MM.1S (cell line): Measurements from ENCODE around the gene ADISSP.
A peak's percentile ranks its signal among the peaks of the same experiment; 100 is the strongest.

ENCODE experiments used
- DNase-seq: peaks from one replicate; pipeline ENCODE4 v3.0.0-alpha.2; 2015
- H2AFZ ChIP-seq: fragments of 300-600 bp; sonication (generic); 2 replicates; pipeline ENCODE4 v1.6.0; 2016; ENCODE audit warnings: antibody characterized with exemption, low read length
- H3F3A ChIP-seq: fragments of 300-600 bp; sonication (generic); 2 replicates; pipeline ENCODE4 v1.6.1; 2016; ENCODE audit warnings: mild to moderate bottlenecking, antibody characterized with exemption, low read length, moderate library complexity, mixed read lengths; ENCODE audit not compliant: insufficient read depth
- H3K27ac ChIP-seq: fragments of 300-600 bp; sonication (generic); 2 replicates; pipeline ENCODE4 v1.5.1; 2016; ENCODE audit warnings: mild to moderate bottlenecking, low read length
- H3K27me3 ChIP-seq: fragments of 300-600 bp; sonication (generic); replicated peaks from 2 replicates; pipeline ENCODE4 v1.6.0; 2016; ENCODE audit warnings: low read length; ENCODE audit not compliant: insufficient read depth
- H3K36me3 ChIP-seq: fragments of 300-600 bp; sonication (generic); replicated peaks from 2 replicates; pipeline ENCODE4 v1.6.1; 2016; ENCODE audit warnings: mild to moderate bottlenecking, low read length, mixed read lengths; ENCODE audit not compliant: insufficient read depth
- H3K4me1 ChIP-seq: fragments of 300-600 bp; sonication (generic); 2 replicates; pipeline ENCODE4 v1.6.1; 2016; ENCODE audit warnings: low read length, mixed read lengths
- H3K4me2 ChIP-seq: fragments of 300-600 bp; sonication (generic); 2 replicates; pipeline ENCODE4 v1.6.0; 2016; ENCODE audit warnings: low read depth, low read length
- H3K4me3 ChIP-seq: fragments of 300-600 bp; sonication (generic); 2 replicates; pipeline ENCODE4 v1.5.1; 2016; ENCODE audit warnings: low read length, mixed read lengths
- H3K79me2 ChIP-seq: fragments of 300-600 bp; sonication (generic); 2 replicates; pipeline ENCODE4 v1.6.1; 2016; ENCODE audit warnings: mixed run types, low read length, mixed read lengths
- H3K9ac ChIP-seq: fragments of 300-600 bp; sonication (generic); 2 replicates; pipeline ENCODE4 v1.6.1; 2016; ENCODE audit warnings: low read length, mixed read lengths
- H3K9me2 ChIP-seq: fragments of 300-600 bp; sonication (generic); replicated peaks from 2 replicates; pipeline ENCODE4 v1.6.1; 2016; ENCODE audit warnings: mild to moderate bottlenecking, low read length, mixed read lengths; ENCODE audit not compliant: insufficient read depth
- H3K9me3 ChIP-seq: fragments of 300-600 bp; sonication (generic); replicated peaks from 2 replicates; pipeline ENCODE4 v1.6.1; 2016; ENCODE audit warnings: mild to moderate bottlenecking, low read length, mixed read lengths; ENCODE audit not compliant: insufficient read depth
- H4K20me1 ChIP-seq: fragments of 300-600 bp; sonication (generic); 2 replicates; pipeline ENCODE4 v1.6.1; 2016; ENCODE audit warnings: mild to moderate bottlenecking, low read length, moderate library complexity, mixed read lengths; ENCODE audit not compliant: insufficient read depth
- CTCF ChIP-seq: fragments of 300-600 bp; sonication (generic); IDR thresholded peaks from 2 replicates; pipeline ENCODE4 v1.5.1; 2016; ENCODE audit warnings: antibody characterized with exemption, low read length, mixed read lengths
- EZH2 ChIP-seq: fragments of 300-600 bp; sonication (generic); optimal IDR thresholded peaks from 2 replicates; pipeline ENCODE3; 2017; ENCODE audit warnings: low read depth, mild to moderate bottlenecking, antibody characterized with exemption, low read length, mixed read lengths
- EZH2phosphoT487 ChIP-seq: fragments of 300-600 bp; sonication (generic); IDR thresholded peaks from 2 replicates; pipeline ENCODE4 v1.6.1; 2018; ENCODE audit warnings: antibody characterized with exemption, low read length

Gene ADISSP

DNA sequence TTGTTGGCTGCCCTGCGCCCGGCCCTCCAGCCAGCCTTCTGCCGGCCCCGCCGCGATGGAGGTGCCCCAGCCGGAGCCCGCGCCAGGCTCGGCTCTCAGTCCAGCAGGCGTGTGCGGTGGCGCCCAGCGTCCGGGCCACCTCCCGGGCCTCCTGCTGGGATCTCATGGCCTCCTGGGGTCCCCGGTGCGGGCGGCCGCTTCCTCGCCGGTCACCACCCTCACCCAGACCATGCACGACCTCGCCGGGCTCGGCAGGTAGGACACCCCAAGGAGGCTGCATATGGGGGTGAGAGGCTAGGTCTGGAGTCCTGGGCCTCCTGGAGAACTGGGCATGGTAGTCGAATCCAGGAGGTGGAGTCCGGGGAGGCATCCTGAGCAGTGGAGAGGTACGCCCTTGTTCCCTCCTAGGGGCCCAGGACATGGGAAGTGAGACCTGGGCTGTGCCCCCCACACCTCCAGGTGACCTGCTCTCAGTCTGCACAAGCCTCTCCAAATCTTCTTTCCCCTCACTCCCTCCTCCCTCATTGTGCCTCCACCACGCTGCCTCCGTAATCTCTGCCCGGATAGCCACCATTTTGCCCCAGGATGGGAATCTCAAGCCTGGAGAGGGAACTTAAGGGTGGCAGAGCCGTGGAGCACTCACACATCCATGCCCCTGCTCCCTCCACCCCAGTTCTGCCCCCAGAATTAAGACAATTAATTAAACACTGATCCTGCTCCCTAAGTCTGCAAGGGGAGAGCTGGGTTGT, 29.1 kb upstream of the ADISSP start:
- H2AFZ ChIP-seq: no peak overlapping the region
- H3K9me2 ChIP-seq: no peaks in the 10 kb centered on the region
- no peaks in the 10 kb centered on the region for H4K20me1 ChIP-seq
- H3K4me1 ChIP-seq: peaks cover 32% of the 10 kb centered on the region
- H3K9ac ChIP-seq: peak overlapping the region; percentile 75
- H3K79me2 ChIP-seq: peaks cover 49% of the 10 kb centered on the region
- no peaks in the 10 kb centered on the region; the same call in 1 of the 2 replicates for H3K36me3 ChIP-seq
- H3K9me3 ChIP-seq: no peaks in the 10 kb centered on the region
- TF ChIP-seq EZH2phosphoT487 (no peak), EZH2 (no peak), CTCF (no peak)
- DNase-seq: peak; percentile 20
- peak overlapping the region; percentile 94; the same call in 1 of the 2 replicates for H3K27ac ChIP-seq
- H3K27me3 ChIP-seq: no peaks in the 10 kb centered on the region
- H3K4me3 ChIP-seq: peak overlapping the region; percentile 90
- H3K4me2 ChIP-seq: peak overlapping the region; percentile 88
- peaks cover 21% of the 10 kb centered on the region for H3F3A ChIP-seq

DNA sequence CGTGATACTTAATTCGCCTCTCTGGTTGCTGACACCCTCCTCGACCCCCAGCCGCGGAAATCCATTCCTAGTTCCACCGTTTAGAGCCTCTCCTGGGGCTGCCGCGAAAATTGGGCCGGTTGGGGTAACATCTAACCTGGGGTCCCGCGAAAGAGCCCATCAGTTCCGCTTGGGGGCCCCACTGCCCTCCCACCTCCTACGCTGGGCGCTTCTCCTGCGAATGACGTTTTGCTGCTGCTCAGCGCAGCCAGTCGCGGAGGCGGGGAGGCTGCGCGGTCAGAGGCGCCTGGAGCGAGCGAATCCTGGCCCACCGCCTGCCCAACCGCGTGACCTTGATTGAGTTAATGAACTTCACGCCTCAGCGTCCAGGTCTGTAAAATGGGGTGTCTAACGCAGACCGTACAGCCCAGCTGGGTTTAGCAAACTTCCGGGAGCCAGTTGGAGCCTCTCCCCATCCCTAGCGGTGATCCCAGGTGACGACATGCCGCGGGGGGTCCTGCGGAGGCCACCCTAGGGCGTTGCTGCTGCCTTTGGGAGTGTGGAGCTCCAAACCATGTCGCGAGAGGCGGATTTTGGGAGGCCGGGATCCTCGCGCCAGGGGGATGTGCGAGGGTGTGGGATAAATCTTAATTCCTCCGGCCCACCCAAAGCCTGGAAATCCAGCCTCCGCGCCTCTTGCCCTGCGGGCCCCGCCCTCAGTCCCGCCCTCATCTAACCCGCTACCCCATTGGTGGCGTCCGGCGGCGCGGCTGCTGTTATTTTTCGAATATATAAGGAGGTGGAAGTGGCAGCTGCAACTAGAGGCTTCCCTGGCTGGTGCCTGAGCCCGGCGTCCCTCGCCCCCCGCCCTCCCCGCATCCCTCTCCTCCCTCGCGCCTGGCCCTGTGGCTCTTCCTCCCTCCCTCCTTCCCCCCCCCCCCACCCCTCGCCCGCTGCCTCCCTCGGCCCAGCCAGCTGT, 28.2 kb upstream of the ADISSP start, which contains the start of gene CDC25B:
Gene CDC25B, plus strand, starts transcription at position 800 of the 958 bp plus-strand sequence. CDS start 222 bp downstream, outside the sequence.
- no peaks in the 10 kb centered on the region; the same call in 1 of the 2 replicates for H3K36me3 ChIP-seq
- H3K9ac ChIP-seq: peak within 1 kb of the TSS; percentile 84
- H3K4me1 ChIP-seq: peaks cover 32% of the 10 kb centered on the region

More for the DNA sequence above, 28.2 kb upstream of the ADISSP start, which contains the start of gene CDC25B:
- Histone ChIP-seq H3K4me2 (peak within 1 kb of the TSS; percentile 88), H3F3A (peaks cover 21% of the 10 kb centered on the region), H2AFZ (peak within 1 kb of the TSS; percentile 90), H3K9me3 (no peaks in the 10 kb centered on the region), H3K79me2 (peaks cover 40% of the 10 kb centered on the region), H4K20me1 (no peaks in the 10 kb centered on the region), H3K27ac (peak within 1 kb of the TSS; percentile 94), H3K4me3 (peak within 1 kb of the TSS; percentile 90), H3K27me3 (no peaks in the 10 kb centered on the region), H3K9me2 (no peaks in the 10 kb centered on the region)
- TF ChIP-seq EZH2 (no peak), CTCF (peak; percentile 45)
- peak; percentile 93 for DNase-seq
